Measurements from ENCODE around the gene UTP3.
"Not testable (repeated sequence)": the region's sequence is repeated elsewhere in the genome, so short reads cannot be mapped to it uniquely, and the experiment has no call there.

The UTP3 gene

GRCh38 chr4:70687821-70688794 is at the start of gene UTP3:
Gene UTP3, plus strand, starts transcription at chr4:70688532. Its CDS starts 146 bp downstream, at chr4:70688678.
- peak; percentile 96 for DNase-seq
- H3K4me1 Mint-ChIP-seq (ENCODE audit: low read depth) = peaks cover 33% of the 10 kb centered on the region
- H3K36me3 Mint-ChIP-seq (ENCODE audit: low read depth) = peaks cover 48% of the 10 kb centered on the region
- H3K9me3 Mint-ChIP-seq = no peaks in the 10 kb centered on the region
- no peaks in the 10 kb centered on the region for H3K27me3 Mint-ChIP-seq
- peak within 1 kb of the TSS; percentile 98 for H3K4me3 Mint-ChIP-seq
- H3K27ac Mint-ChIP-seq = peak within 1 kb of the TSS; percentile 97

GRCh38 chr4:70640192-70640591 is 48.1 kb upstream of the UTP3 start:
- Mint-ChIP-seq H3K4me1 (ENCODE audit: low read depth) (peaks cover 12% of the 10 kb centered on the region), H3K27me3 (peaks cover 3% of the 10 kb centered on the region), H3K36me3 (ENCODE audit: low read depth) (no peaks in the 10 kb centered on the region), H3K9me3 (no peaks in the 10 kb centered on the region), H3K27ac (peak overlapping the region; percentile 53), H3K4me3 (no peak overlapping the region)
- no peak for DNase-seq

- H3K36me3 Mint-ChIP-seq (ENCODE audit: low read depth); H3K4me1 Mint-ChIP-seq (ENCODE audit: low read depth); DNase-seq; H3K27ac Mint-ChIP-seq; H3K9me3 Mint-ChIP-seq; H3K4me3 Mint-ChIP-seq; H3K27me3 Mint-ChIP-seq: not testable (repeated sequence)
Measured at GRCh38 chr4:70650741-70651140, 37.6 kb upstream of the UTP3 start.

- peaks cover 3% of the 10 kb centered on the region for H3K4me1 Mint-ChIP-seq (ENCODE audit: low read depth)
- no peaks in the 10 kb centered on the region for H3K9me3 Mint-ChIP-seq
- no peak overlapping the region for H3K4me3 Mint-ChIP-seq
- H3K27ac Mint-ChIP-seq = no peak overlapping the region
- H3K27me3 Mint-ChIP-seq = no peaks in the 10 kb centered on the region
- DNase-seq = no peak
- H3K36me3 Mint-ChIP-seq (ENCODE audit: low read depth) = no peaks in the 10 kb centered on the region
Measured at GRCh38 chr4:70651864-70652506, 36.3 kb upstream of the UTP3 start.

GRCh38 chr4:70654605-70655011 is 33.7 kb upstream of the UTP3 start:
- peaks cover 3% of the 10 kb centered on the region for H3K4me1 Mint-ChIP-seq (ENCODE audit: low read depth)
- no peak for DNase-seq

GRCh38 chr4:70657326-70657725 is 31.0 kb upstream of the UTP3 start:
- H3K4me3 Mint-ChIP-seq = no peak overlapping the region
- no peaks in the 10 kb centered on the region for H3K9me3 Mint-ChIP-seq
- H3K4me1 Mint-ChIP-seq (ENCODE audit: low read depth) = peaks cover 11% of the 10 kb centered on the region
- H3K27ac Mint-ChIP-seq = no peak overlapping the region
- DNase-seq = no peak
- no peaks in the 10 kb centered on the region for H3K36me3 Mint-ChIP-seq (ENCODE audit: low read depth)
- H3K27me3 Mint-ChIP-seq = no peaks in the 10 kb centered on the region

More at GRCh38 chr4:70654605-70655011, 33.7 kb upstream of the UTP3 start:
- H3K9me3 Mint-ChIP-seq = no peaks in the 10 kb centered on the region
- H3K36me3 Mint-ChIP-seq (ENCODE audit: low read depth) = no peaks in the 10 kb centered on the region
- H3K27ac Mint-ChIP-seq = no peak overlapping the region
- no peaks in the 10 kb centered on the region for H3K27me3 Mint-ChIP-seq
- H3K4me3 Mint-ChIP-seq = no peak overlapping the region

- no peak for DNase-seq
- no peak overlapping the region for H3K27ac Mint-ChIP-seq
- no peaks in the 10 kb centered on the region for H3K9me3 Mint-ChIP-seq
- no peaks in the 10 kb centered on the region for H3K27me3 Mint-ChIP-seq
- H3K4me3 Mint-ChIP-seq = no peak overlapping the region
- peaks cover 11% of the 10 kb centered on the region for H3K4me1 Mint-ChIP-seq (ENCODE audit: low read depth)
- H3K36me3 Mint-ChIP-seq (ENCODE audit: low read depth) = no peaks in the 10 kb centered on the region
Measured at GRCh38 chr4:70658418-70658817, 29.9 kb upstream of the UTP3 start.

- Mint-ChIP-seq H3K4me1 (ENCODE audit: low read depth) (peaks cover 11% of the 10 kb centered on the region), H3K27me3 (no peaks in the 10 kb centered on the region), H3K27ac (no peak overlapping the region)
Measured at GRCh38 chr4:70660106-70660505, 28.2 kb upstream of the UTP3 start.

GRCh38 chr4:70661309-70661922 is 26.9 kb upstream of the UTP3 start:
- not testable (repeated sequence) for H3K4me3 Mint-ChIP-seq; H3K36me3 Mint-ChIP-seq (ENCODE audit: low read depth); H3K9me3 Mint-ChIP-seq; H3K27me3 Mint-ChIP-seq; H3K27ac Mint-ChIP-seq; DNase-seq
- peaks cover 13% of the 10 kb centered on the region for H3K4me1 Mint-ChIP-seq (ENCODE audit: low read depth)

More at GRCh38 chr4:70660106-70660505, 28.2 kb upstream of the UTP3 start:
- no peaks in the 10 kb centered on the region for H3K9me3 Mint-ChIP-seq
- no peaks in the 10 kb centered on the region for H3K36me3 Mint-ChIP-seq (ENCODE audit: low read depth)
- H3K4me3 Mint-ChIP-seq = no peak overlapping the region
- DNase-seq = no peak

- Mint-ChIP-seq H3K4me1 (ENCODE audit: low read depth) (peaks cover 8% of the 10 kb centered on the region), H3K9me3 (no peaks in the 10 kb centered on the region), H3K4me3 (no peak within 1 kb of the TSS)
Measured at GRCh38 chr4:70666369-70666768, 22.0 kb upstream of the UTP3 start, which contains the start of gene JCHAIN. Gene JCHAIN, minus strand, starts transcription at chr4:70666508. Its CDS starts 18 bp downstream, at chr4:70666490.

GRCh38 chr4:70667740-70668535 is 20.4 kb upstream of the UTP3 start:
- no peak for DNase-seq
- Mint-ChIP-seq H3K9me3 (no peaks in the 10 kb centered on the region), H3K27ac (no peak overlapping the region), H3K27me3 (no peaks in the 10 kb centered on the region), H3K4me1 (ENCODE audit: low read depth) (peaks cover 2% of the 10 kb centered on the region), H3K36me3 (ENCODE audit: low read depth) (no peaks in the 10 kb centered on the region), H3K4me3 (no peak overlapping the region)

More at GRCh38 chr4:70666369-70666768, 22.0 kb upstream of the UTP3 start, which contains the start of gene JCHAIN:
- DNase-seq = no peak
- Mint-ChIP-seq H3K27ac (no peak within 1 kb of the TSS), H3K27me3 (no peaks in the 10 kb centered on the region), H3K36me3 (ENCODE audit: low read depth) (no peaks in the 10 kb centered on the region)

- Mint-ChIP-seq H3K36me3 (ENCODE audit: low read depth) (no peaks in the 10 kb centered on the region), H3K4me1 (ENCODE audit: low read depth) (peaks cover 2% of the 10 kb centered on the region), H3K27ac (no peak overlapping the region), H3K27me3 (peaks cover 3% of the 10 kb centered on the region), H3K9me3 (no peaks in the 10 kb centered on the region), H3K4me3 (no peak overlapping the region)
- DNase-seq = no peak
Measured at GRCh38 chr4:70670332-70671014, 17.9 kb upstream of the UTP3 start.

- no peak for DNase-seq
Measured at GRCh38 chr4:70671091-70671490, 17.2 kb upstream of the UTP3 start.

More at GRCh38 chr4:70671091-70671490, 17.2 kb upstream of the UTP3 start:
- peaks cover 3% of the 10 kb centered on the region for H3K27me3 Mint-ChIP-seq
- no peak overlapping the region for H3K4me3 Mint-ChIP-seq
- no peaks in the 10 kb centered on the region for H3K36me3 Mint-ChIP-seq (ENCODE audit: low read depth)
- no peaks in the 10 kb centered on the region for H3K9me3 Mint-ChIP-seq
- no peak overlapping the region for H3K27ac Mint-ChIP-seq
- peaks cover 2% of the 10 kb centered on the region for H3K4me1 Mint-ChIP-seq (ENCODE audit: low read depth)
